ENCODE results near the gene TEDC2. TPM values are rescaled to one million over a fixed set of nuclear protein-coding genes. Genes with fewer than 3 reads are reported as not detected.
A peak's percentile ranks its signal among the peaks of the same experiment; 100 is the strongest.
"Not testable (repeated sequence)": the region's sequence is repeated elsewhere in the genome, so short reads cannot be mapped to it uniquely, and the experiment has no call there.

Gene TEDC2
- total RNA-seq, 3 donors from 2014 or later: 26.0 to 37.5 (median 32.7) TPM

DNA sequence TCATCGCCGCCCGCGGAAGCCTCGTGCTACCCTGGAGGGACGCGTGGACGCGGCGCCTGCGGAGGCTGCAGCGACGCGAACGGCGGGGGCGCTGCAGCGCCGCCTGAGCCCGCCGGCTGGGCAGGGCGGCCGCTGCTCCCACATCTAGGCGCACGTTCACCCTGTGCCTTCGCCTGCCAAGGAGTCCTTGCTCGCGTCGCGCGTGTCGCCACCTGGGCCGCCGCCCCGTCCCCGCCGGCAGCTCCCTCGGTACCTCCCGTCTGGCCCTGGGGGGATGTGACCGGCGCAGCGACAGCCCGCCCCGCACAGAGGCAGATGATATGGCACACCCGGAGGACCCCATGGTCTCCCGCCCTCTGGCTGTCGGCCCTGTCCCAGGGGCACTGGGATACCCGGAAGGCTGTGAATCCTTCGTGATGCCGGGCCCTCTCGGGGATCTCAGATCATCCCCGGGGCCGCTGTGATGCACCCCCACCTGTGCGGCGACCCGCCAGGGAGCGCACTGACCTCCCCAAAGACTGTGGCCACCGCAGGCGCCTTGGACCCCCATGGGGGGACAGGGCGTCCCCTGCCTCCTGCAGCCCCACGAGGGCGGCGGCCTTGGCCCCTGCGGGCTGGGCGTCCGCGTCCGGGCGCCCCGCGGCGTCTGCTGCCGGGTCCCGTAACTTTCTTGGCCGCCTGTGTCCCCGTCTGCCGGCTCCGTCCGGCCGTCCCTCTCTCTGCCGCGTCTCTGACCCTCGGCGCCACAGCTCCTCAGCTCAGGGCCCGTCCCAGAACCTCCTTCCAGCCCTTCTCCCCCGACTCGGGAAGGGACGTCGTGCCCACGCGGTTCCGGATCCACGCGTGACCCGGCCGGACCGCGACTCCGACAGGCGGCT, 14.3 kb downstream of the TEDC2 start:
- H3K36me3 Mint-ChIP-seq (ENCODE audit: insufficient read depth): no peaks in the 10 kb centered on the region
- H3K27me3 Mint-ChIP-seq (ENCODE audit: low read depth): peaks cover 23% of the 10 kb centered on the region
- H3K9me3 Mint-ChIP-seq: no peaks in the 10 kb centered on the region
- peak; percentile 64 to 66 for ATAC-seq
- H3K4me3 Mint-ChIP-seq: peak overlapping the region; percentile 76
- H3K4me1 Mint-ChIP-seq (ENCODE audit: low read depth): peaks cover 20% of the 10 kb centered on the region
- peak; percentile 55 for DNase-seq

DNA sequence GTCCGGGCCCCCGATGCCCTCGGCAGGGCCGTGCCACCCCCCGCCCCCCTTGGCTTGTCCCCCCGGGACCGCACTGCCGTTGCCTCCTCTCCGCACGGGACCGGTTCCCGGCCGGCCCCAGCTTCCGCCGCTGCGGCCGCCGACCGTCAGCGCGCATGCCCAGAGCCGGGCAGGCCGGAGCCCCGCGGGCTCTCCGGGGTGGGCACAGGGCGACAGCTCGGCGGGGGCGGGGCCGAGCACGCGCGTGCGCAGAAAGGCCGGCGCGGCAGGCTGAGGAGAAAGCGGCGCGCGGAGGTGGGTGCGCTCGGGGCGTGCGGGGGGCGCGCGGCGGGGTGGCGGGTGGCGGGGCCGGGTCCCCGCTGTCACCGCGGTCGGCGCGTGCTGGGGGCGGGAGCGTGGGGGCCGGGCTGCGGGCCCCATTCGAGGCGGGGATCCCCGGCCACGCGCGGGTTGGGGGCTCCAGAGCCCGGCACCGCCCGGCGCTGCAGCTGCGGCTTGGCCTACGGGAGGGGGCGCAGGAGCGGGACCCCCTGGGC, 15.0 kb downstream of the TEDC2 start, which contains the start of gene TBC1D24:
TBC1D24 (plus strand) TSS at position 251 of the 536 bp plus-strand sequence. CDS start 21,022 bp downstream, outside the sequence.
- peaks cover 17% of the 10 kb centered on the region for H3K4me1 Mint-ChIP-seq (ENCODE audit: low read depth)
- DNase-seq (peak; percentile 71), ATAC-seq (peak; percentile 72 to 75)
- H3K36me3 Mint-ChIP-seq (ENCODE audit: insufficient read depth): no peaks in the 10 kb centered on the region
- H3K9me3 Mint-ChIP-seq: no peaks in the 10 kb centered on the region
- H3K27me3 Mint-ChIP-seq (ENCODE audit: low read depth): peaks cover 16% of the 10 kb centered on the region
- H3K4me3 Mint-ChIP-seq: peak within 1 kb of the TSS; percentile 76

DNA sequence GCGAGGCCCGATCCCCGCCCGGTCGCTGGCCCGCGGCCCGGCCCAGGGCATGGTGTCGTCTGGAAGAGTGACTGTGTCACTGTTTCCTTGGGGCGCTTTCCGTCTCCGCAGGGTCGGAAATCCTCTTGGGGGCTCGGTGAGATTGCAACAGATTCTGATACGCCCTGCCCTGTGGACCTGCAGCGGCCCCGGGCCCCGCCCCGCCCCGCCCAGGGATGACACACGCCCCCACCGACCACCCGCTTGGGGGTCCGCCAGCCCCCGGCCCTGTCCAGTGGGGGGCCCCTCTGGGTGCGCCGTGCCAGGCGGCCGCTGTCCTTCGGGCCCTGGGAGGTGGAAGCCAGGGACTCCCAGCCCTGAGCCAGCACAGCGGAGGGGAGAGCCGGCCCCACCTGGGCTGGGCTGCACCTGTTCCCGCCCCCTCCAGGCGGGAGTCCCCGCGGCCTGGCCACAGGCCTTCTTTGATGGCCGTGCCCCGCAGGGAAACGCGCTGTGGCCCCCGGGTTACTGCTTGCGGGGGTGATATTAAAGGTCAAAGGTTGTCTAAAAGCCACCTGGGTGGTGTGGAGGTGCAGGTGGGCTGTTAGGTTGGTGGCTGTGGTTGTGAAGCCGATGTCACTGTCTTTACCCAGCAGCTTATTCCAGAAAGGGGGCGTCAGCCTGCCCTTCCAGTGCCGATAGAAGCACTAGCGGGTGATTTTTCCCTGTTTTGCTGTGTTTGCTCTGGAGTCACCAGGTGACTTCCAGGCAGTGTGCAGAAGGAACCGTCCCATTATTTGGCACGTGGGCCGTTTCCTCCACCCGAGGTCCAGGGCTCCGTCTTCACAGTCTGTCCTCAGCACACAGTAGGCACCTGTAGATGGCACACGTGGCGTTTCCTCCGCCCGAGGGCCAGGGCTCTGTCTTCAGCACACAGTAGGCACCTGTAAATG, 15.8 kb downstream of the TEDC2 start:
- ATAC-seq: peak; percentile 29 to 30
- H3K9me3 Mint-ChIP-seq: no peaks in the 10 kb centered on the region
- peaks cover 9% of the 10 kb centered on the region for H3K27me3 Mint-ChIP-seq (ENCODE audit: low read depth)
- H3K4me3 Mint-ChIP-seq: peak overlapping the region; percentile 71
- H3K36me3 Mint-ChIP-seq (ENCODE audit: insufficient read depth): no peaks in the 10 kb centered on the region
- H3K4me1 Mint-ChIP-seq (ENCODE audit: low read depth): peaks cover 17% of the 10 kb centered on the region
- DNase-seq: peak; percentile 47

DNA sequence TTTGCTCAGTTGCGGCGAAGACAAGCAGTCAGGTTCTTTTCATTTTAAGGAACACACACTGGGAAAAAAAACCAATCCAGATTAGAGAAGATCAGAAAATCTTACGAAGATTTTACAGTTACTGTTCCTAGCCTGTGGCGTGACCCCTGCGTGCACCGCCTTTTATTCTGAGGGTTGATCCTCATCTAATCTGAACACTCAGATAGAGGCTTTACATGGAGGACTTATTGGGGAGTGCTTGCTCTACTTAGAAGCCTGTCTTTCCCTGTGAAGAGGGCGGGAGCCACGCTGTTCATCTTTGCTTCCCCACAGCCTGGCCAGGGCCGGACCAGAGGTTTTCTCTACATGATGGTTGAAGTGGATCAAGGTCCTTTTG, 16.4 kb downstream of the TEDC2 start:
- no peak for ATAC-seq
- peaks cover 8% of the 10 kb centered on the region for H3K27me3 Mint-ChIP-seq (ENCODE audit: low read depth)
- peak overlapping the region; percentile 71 for H3K4me3 Mint-ChIP-seq
- no peaks in the 10 kb centered on the region for H3K9me3 Mint-ChIP-seq
- DNase-seq: no peak
- H3K36me3 Mint-ChIP-seq (ENCODE audit: insufficient read depth): no peaks in the 10 kb centered on the region
- H3K4me1 Mint-ChIP-seq (ENCODE audit: low read depth): peaks cover 17% of the 10 kb centered on the region

DNA sequence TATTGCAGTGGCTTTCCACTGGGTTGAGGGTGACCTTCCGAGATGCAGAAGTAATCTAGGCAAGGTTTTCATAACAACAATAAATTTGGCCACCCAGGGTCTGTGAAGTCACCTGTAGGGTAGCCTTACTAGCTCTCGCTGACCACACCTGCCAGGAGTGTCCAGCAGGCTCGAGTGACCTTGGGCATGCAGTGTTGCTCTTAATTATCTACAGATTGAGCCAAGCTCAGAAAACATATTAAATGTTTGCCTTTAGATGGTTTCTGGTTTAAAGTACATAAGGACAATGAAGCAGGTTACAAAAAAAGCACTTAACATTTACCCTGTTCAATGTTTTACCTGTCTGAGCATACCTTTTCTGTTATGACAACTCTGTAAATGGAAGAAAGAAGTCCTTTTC, 16.8 kb downstream of the TEDC2 start:
- Mint-ChIP-seq H3K4me3 (peak overlapping the region; percentile 71), H3K9me3 (no peaks in the 10 kb centered on the region), H3K4me1 (ENCODE audit: low read depth) (peaks cover 17% of the 10 kb centered on the region), H3K36me3 (ENCODE audit: insufficient read depth) (no peaks in the 10 kb centered on the region), H3K27me3 (ENCODE audit: low read depth) (peaks cover 8% of the 10 kb centered on the region)
- DNase-seq (no peak), ATAC-seq (no peak)

DNA sequence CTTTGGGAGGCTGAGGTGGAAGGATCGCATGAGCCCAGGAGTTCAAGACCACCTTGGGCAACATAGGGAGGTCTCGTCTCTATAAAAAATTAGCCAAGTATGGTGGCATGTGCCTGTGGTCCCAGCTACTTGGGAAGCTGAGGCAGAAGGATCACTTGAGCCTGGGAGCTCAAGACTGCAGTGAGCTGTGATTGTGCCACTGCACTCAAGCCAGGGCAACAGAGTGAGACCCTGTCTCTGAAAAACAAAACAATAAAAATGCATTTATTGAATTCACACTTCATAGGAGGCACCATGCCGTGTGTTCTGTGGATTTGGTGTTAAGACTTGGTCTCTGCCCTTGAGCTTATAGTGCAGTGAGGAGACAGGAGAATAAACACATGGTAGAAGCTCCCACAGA, 17.4 kb downstream of the TEDC2 start:
- DNase-seq: no peak
- Mint-ChIP-seq H3K36me3 (ENCODE audit: insufficient read depth) (no peaks in the 10 kb centered on the region), H3K4me1 (ENCODE audit: low read depth) (peaks cover 18% of the 10 kb centered on the region), H3K9me3 (no peaks in the 10 kb centered on the region), H3K27me3 (ENCODE audit: low read depth) (peaks cover 8% of the 10 kb centered on the region), H3K4me3 (no peak overlapping the region)
- no peak for ATAC-seq

DNA sequence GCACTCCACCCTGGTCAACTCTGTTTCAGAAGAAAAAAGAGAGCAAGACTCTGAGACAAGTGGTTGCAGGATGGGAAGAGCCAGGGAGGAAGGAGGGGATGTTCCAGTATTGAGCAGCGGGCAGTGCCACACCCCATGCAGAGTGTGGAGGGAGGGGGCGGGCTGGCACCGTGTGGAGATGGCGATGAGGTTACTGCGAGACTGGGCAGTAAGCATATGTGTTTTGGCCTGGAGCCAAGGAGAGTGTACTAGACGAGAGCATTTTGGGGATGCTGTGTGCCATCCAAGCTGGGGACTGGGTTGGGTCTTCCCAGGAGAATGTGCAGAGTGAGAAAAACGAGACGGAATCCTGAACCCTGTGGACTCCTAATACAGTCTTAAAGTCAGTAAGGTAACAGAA, 18.4 kb downstream of the TEDC2 start:
- H3K9me3 Mint-ChIP-seq: no peaks in the 10 kb centered on the region
- no peak for ATAC-seq
- peaks cover 1% of the 10 kb centered on the region for H3K27me3 Mint-ChIP-seq (ENCODE audit: low read depth)
- no peak overlapping the region for H3K4me3 Mint-ChIP-seq
- H3K36me3 Mint-ChIP-seq (ENCODE audit: insufficient read depth): no peaks in the 10 kb centered on the region
- no peak for DNase-seq
- peaks cover 14% of the 10 kb centered on the region for H3K4me1 Mint-ChIP-seq (ENCODE audit: low read depth)

DNA sequence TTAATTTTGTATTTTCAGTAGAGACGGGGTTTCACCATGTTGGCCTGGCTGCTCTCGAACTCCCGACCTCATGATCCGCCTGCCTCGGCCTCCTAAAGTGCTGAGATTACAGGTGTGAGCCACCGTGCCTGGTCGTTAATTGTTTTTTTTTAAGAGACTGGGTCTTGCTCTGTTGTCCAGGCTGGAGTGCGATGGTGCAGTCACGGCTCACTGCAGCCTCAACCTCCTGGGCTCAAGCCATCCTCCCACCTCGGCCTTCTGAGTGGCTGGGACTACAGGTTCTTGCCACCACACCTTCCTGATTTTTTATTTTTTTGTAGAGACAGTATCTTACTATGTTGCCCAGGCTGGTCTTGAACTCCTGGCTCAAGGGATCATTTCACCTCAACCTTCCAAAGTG, 20.1 kb downstream of the TEDC2 start:
- not testable (repeated sequence) for ATAC-seq; H3K36me3 Mint-ChIP-seq (ENCODE audit: insufficient read depth); H3K27me3 Mint-ChIP-seq (ENCODE audit: low read depth); DNase-seq; H3K4me3 Mint-ChIP-seq; H3K9me3 Mint-ChIP-seq
- H3K4me1 Mint-ChIP-seq (ENCODE audit: low read depth): peaks cover 13% of the 10 kb centered on the region

DNA sequence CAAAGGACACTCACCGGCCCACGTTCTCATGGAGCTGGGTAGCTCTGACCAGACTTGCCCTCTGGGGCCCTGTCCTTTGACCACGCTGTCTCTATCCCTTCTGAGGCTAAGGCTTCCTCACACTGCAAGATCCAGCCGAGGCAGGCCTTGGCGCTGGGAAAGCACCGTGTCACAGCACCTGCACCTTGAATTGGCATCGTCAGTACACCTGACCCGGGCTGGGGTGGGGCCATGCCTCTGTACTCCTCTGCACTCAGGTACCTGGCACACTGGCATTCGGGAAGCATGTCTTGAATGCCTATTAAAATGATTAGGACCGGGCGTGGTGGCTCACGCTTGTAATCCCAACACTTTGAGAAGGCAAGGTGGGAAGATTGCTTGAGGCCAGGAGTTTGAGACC, 21.0 kb downstream of the TEDC2 start:
- ATAC-seq (no peak), DNase-seq (no peak)
- Mint-ChIP-seq H3K4me1 (ENCODE audit: low read depth) (peaks cover 13% of the 10 kb centered on the region), H3K27me3 (ENCODE audit: low read depth) (no peaks in the 10 kb centered on the region), H3K9me3 (no peaks in the 10 kb centered on the region), H3K36me3 (ENCODE audit: insufficient read depth) (no peaks in the 10 kb centered on the region), H3K4me3 (no peak overlapping the region)

DNA sequence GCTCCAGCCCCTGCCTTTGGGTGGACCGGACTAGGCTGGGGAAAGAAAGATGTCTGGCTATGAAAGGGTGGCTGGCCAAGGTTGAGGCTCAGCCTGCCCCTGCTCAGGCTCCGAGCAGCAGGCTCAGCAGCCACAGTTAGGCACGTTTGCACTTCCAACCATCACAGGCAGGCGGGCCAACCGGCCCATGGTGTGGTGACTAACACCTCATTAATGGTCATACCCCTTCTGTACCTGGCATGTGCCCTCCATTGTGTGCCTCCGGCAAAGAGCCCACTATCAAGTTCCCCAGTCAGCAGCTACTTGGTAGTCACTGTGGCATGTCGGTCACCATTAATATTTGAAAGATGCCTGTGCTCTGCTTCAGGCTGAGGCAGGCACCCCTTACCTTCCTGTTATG, 21.8 kb downstream of the TEDC2 start:
- Mint-ChIP-seq H3K27me3 (ENCODE audit: low read depth) (no peaks in the 10 kb centered on the region), H3K4me3 (no peak overlapping the region), H3K36me3 (ENCODE audit: insufficient read depth) (no peaks in the 10 kb centered on the region), H3K9me3 (no peaks in the 10 kb centered on the region), H3K4me1 (ENCODE audit: low read depth) (peaks cover 8% of the 10 kb centered on the region)
- DNase-seq (no peak), ATAC-seq (no peak)

DNA sequence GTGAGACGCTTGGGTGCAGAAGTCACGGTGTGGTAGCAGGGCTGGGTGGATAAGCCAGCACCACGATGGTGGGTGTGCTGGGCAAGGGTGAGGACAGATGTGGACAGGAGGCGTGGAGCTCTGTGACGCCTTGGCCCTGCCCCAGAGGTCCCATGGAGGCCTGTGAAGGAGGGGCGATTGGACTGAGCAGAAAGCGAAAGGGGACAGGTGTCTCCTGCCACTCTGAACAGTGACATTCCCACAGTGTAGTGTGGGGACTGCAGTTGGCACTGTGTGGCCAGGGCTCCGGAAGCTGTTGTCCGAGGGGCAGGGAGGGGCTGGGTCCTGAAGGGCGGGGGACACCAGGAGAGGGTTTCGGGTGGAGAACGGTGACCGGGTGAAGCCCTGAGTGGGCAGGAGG, 22.3 kb downstream of the TEDC2 start:
- Mint-ChIP-seq H3K4me3 (no peak overlapping the region), H3K27me3 (ENCODE audit: low read depth) (no peaks in the 10 kb centered on the region), H3K9me3 (no peaks in the 10 kb centered on the region), H3K36me3 (ENCODE audit: insufficient read depth) (no peaks in the 10 kb centered on the region), H3K4me1 (ENCODE audit: low read depth) (peaks cover 11% of the 10 kb centered on the region)
- DNase-seq (no peak), ATAC-seq (no peak)

DNA sequence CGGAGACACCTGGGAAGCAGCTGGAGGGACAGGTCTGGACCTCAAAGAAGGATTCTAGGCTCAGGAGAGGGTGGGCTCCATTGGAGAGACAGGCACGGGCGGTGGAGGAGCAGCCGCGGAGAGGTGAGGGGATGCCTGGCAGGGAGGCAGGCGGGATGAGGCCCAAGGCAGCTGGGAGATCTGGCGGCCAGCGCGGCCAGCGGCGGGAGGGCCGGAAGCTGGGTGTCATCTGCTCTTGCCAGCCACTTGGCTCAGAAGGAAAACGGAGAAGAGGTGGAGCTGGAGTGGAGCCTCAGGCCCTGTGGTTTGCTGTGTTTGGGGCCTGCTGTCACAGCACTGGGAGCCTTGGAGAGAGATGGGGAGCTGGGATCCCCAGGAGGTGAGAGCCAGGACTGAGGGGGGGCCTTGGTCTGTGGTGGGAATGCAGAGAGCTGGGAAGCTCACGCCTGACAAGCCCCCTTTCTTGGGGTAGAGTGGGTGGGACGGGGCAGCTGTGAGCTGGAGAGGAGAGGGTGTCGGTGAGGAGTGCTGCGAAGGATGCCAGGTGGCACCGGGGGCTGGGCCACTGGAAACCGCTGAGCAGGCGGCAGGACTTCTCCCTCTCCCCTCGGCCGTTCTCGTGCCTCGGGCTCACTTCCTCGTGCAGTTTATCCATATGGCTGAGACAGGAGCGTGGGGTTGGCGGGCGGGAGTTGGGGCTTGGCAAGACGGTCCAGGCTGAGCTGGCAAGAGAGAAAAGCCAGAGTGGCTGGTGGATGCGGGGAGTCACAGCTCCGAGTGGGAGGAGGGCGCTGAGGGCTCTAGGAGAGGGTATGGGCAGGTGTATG, 23.0 kb downstream of the TEDC2 start:
- H3K27me3 Mint-ChIP-seq (ENCODE audit: low read depth): no peaks in the 10 kb centered on the region
- ATAC-seq (no peak), DNase-seq (no peak)
- peaks cover 13% of the 10 kb centered on the region for H3K4me1 Mint-ChIP-seq (ENCODE audit: low read depth)
- no peaks in the 10 kb centered on the region for H3K36me3 Mint-ChIP-seq (ENCODE audit: insufficient read depth)
- no peaks in the 10 kb centered on the region for H3K9me3 Mint-ChIP-seq
- H3K4me3 Mint-ChIP-seq: no peak overlapping the region

DNA sequence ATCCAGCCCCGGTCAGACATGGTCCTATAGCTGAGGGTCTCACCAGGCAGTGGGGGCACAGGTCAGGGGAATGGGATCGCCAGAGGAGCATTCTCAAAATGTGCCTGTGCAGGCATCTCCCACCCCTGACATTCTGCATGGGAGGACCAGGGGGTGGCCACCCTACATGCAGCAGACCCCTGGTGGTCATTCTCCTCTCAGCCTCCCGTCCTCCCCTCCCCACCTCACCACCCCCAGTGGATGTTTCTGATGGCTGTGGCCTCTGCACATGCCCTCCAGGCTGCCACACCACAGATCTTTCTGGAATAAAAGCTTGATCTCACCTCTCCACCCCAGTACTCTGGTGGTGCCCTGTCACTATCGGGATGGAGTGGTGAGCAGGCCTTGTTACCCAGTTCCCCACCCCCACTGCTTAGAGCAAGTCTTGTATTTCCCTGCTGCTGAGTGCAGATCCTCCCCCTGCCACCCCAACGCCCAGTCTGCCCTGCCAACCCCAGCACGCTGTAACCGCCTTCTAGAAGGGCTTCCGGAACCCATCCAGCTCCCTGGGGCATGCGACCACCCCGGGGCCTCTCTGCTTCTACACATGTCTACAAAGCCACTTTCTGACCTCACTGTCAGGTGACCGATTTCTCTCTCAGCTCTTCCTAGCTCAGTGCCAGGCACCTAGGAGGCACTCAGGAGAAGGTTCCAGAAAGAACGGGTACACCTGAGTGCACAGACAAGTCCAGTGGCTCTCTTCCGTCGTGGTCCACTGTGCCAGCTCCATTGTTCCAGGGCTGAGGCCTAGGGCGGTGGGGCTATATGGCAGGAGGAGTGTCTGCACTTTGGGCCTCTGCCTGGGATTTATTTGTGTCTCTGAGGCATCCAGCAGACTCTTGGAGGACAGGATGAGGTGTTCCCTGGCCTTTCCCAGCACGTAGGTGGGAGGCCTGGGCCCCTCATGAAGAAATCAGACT, 24.3 kb downstream of the TEDC2 start:
- H3K36me3 Mint-ChIP-seq (ENCODE audit: insufficient read depth): no peaks in the 10 kb centered on the region

More for the DNA sequence above, 24.3 kb downstream of the TEDC2 start:
- peaks cover 13% of the 10 kb centered on the region for H3K4me1 Mint-ChIP-seq (ENCODE audit: low read depth)
- no peaks in the 10 kb centered on the region for H3K27me3 Mint-ChIP-seq (ENCODE audit: low read depth)
- DNase-seq (no peak), ATAC-seq (no peak)
- no peak overlapping the region for H3K4me3 Mint-ChIP-seq
- no peaks in the 10 kb centered on the region for H3K9me3 Mint-ChIP-seq

All from activated T-cell treated with anti-CD3 and anti-CD28 coated beads, Interleukin-2, amount 50 U/mL, for 4 hours (primary cell).